HK-2 (cell line): ENCODE measurements around the gene TRAPPC1.
"Not testable (repeated sequence)": the region's sequence is repeated elsewhere in the genome, so short reads cannot be mapped to it uniquely, and the experiment has no call there.

Experiments used
- DNase-seq: peaks from one replicate; pipeline ENCODE4 v3.0.0-alpha.2; 2018; ENCODE audit not compliant: unreplicated experiment

TRAPPC1 gene, protein sequence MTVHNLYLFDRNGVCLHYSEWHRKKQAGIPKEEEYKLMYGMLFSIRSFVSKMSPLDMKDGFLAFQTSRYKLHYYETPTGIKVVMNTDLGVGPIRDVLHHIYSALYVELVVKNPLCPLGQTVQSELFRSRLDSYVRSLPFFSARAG

DNA sequence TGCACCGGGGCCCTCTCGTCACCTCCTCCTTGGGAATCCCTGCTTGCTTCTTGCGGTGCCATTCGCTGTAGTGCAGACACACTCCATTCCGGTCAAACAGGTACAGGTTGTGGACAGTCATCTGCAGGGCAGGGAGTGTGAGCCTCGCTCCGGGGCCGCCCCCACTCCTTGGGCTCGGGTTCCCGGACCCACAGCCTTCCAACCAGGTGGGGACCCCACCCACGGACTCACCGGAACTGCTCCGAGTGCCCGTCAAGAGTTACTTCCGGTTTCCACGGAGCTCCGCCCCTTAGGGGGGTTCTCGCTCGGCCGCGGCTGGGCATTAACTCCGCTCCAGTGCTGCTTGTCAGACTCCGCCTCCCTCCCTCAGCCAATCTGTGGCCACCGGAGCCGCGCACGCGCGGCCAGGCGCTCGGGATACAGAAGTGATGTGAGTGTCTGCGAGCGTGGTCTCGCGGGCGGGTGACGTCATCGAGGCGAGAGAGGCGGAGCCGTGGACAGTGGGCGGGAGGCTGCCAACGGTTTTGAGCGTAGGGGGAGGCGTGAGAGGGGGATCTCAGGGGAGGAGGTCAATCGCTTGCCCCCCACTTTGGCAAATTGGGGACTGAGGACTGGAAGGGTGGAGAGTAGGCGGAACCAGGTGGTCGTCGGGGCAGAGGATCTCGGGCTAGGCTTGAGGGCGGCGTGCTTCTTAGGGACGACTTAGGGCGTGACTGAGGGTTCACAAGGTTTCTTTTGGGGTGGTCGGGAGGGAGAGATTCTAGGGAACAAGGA lies at the start of gene TRAPPC1, which contains the start of gene CNTROB:
TSS of gene TRAPPC1 (minus strand) at position 238 of the 774 bp plus-strand sequence. CDS start at position 121, 117 bp downstream.
TSS of gene CNTROB (plus strand) at position 498 of the 774 bp plus-strand sequence. CDS start 874 bp downstream, outside the sequence.
- peak; percentile 100 for DNase-seq

DNA sequence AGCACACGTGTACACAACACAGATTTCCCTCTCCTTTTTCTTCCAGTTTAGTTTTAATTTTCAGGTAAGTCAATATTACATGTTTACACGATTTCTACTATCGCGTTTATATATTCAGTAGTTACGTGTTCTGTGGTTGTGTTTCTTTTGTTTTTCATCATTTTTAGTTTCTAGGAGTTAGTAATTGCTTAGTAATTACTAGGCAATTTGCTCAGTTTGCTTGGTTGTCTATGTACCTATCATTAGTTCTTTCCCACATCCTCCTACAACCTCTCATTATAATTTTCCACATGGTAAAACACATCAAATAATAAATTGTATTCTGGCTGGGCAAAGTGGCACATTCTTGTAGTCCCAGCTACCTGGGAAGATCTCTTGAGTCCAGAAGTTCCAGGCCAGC lies 46.1 kb upstream of the TRAPPC1 start:
- no peak for DNase-seq

DNA sequence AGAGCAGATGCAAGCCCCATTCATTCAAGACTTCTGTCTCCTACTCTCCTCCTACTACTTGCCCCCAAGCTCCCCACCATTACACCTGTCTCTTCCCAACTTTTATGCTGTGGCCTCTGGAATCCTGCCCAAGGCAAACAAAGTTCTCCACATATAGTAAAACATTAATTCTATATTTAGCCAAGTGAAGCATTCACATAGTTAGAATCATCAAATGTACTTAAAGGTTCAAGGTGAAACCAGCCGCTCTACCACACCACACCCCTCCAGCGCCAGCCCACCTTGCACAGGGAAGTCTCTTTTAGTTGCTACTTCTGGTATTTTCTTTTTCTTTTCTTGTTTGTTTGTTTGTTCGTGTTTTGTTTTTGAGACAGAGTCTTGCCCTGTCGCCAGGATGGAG lies 45.3 kb upstream of the TRAPPC1 start:
- DNase-seq: no peak

DNA sequence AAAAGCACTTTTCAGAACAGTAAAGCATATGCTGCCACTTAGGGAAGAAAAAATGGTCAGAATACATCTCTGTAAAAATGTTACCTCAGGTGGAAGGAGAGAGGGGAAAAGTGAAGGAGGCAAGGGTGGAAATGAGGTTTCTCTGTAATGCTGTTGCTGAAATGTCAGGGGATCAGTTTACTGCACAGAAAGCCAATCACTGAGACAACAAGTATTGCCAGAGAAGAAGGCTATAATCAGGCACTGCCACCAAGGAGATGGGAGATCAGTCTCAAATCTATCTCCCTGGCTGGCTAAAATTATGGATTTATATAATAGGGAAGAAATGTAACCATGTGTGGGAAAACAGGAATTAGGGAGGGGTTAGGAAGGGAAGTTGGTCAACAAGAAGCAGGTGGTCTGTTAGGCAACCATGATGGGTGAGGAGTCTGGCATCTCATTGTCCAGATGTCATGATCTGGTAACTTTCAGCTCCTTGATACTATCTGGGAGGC lies 42.9 kb upstream of the TRAPPC1 start:
- no peak for DNase-seq

DNA sequence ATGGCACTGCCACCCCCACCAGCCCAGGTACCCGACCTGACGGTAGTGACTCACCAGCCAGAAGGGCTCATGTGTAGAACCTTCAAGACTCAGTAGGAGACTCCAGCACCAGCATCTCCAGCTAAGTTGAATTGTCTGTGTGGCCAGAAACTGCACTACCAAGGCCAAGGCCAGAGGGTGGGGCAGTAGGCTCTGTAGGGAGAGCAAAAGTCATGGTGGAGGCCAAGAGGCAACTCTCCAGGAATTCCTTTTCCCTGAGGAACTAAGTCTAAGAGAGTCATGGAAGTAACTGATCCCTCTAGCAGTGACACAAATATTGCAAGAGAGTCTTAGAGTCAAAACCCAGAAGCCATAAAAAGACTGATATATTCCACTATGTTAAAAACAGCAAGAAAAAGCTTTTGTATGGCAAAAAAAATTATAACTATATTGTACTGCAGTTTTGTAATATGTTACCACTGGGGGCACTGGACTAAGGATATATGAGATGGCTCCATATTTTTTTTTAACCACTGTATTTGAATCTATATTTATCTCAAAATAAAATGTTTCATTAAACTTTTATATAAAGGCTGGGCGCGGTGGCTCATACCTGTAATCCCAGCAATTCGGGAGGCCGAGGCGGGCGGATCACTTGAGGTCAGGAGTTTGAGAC lies 40.5 kb upstream of the TRAPPC1 start:
- no peak for DNase-seq

DNA sequence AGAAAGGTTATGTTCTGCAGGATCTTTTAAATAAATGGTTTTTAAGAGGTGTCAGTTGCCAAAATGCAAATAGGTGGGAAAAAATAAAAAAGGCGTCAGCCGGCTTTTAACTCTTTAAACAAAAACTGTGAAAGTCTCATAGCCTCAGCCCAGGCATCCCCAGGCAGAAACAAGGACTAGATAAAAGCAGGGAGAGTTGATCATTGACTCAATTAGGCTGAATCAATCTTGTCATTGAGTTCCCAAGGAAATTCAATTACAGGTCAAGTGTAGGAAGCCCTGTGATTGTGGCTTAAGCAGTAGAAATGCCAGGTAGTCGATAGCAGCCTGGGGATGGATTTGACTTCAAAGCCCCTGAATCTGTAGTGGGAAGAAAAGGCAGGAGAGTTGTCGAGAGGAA lies 39.9 kb upstream of the TRAPPC1 start:
- no peak for DNase-seq

DNA sequence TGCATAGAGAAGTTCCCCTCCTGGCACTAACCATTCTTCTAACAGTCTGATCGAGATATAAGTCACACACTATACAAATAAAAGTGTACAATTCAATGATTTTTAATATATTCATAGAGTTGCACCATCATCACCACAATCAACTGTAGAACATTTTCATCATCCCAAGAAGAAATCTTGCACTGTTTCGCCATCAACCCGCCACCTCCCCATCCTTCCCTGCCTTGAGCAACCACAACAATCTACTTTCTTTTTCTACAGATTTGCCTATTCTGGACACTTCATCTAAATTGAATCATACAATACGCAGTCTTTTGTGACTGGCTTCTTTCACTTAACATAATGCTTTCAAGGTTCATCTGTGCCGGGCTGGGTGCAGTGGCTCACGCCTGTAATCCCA lies 37.7 kb upstream of the TRAPPC1 start:
- DNase-seq: no peak

DNA sequence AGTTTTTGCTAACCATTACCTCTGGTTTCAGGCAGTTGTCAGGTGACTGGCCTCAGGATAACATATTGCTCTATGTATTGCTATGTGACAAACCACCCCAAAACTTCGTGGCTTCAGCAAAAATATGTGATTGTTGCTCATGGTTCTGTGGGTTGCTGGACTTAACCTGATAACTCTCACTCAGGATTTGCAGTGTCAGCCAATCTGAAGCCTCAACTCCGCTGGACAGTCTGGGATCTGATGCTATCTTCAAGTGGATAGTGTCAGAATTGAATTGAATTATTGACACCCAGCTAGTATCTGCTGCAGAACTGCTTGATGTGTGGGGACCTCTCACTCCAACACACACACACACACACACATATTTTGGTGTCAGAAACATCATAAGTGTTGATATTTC lies 36.0 kb upstream of the TRAPPC1 start:
- DNase-seq: no peak

DNA sequence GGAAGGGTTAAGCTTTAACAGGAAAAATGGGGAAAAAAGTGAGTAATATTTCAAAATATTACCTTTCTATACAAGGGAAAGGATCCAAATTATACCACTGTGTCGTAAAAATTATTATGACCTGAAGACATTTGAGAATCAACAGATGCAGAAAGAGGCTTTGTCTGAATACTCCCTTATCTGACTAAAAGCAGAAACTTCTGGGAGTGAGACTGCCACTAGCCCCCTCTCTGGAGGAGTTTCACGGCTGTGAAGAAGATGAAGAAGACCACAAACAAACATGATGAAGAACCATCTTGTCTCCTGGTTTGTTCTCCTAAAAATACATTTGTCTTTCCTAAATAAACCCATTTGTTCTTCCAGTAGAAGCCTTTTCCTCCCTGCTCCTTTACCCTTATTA lies 29.7 kb upstream of the TRAPPC1 start:
- no peak for DNase-seq

DNA sequence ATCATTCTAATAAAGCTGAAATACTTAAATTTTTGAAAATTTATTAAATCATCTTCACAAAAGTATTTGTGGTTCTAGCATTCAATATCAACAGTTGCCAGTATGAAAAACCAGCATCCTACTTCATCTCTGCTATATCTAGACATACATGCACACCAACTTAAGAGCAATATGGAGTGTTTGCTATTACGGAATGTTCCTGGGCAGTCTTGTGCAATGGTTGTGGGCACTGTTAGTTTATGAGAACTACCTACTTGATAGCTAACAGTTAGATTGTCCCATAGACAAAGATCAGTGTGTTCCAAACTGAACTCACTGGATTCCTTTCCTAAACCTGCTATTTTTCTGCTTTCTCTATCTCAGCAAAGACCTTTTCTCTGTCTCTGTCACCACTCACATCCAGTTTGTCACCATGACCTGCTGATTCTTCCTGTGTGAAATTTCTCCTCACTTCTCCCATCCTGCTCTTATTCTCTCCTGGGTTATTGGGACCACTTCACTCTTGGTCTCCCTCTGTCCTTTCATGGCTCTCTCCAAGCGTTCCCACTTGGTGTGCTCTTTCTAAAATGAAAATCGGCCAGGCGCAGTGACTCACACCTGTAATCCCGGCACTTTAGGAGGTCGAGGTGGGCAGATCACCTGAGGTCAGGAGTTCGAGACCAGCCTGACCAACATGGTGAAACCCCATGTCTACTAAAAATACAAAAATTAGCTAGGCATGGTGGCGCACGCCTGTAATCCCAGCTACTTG lies 27.9 kb upstream of the TRAPPC1 start:
- DNase-seq: no peak

DNA sequence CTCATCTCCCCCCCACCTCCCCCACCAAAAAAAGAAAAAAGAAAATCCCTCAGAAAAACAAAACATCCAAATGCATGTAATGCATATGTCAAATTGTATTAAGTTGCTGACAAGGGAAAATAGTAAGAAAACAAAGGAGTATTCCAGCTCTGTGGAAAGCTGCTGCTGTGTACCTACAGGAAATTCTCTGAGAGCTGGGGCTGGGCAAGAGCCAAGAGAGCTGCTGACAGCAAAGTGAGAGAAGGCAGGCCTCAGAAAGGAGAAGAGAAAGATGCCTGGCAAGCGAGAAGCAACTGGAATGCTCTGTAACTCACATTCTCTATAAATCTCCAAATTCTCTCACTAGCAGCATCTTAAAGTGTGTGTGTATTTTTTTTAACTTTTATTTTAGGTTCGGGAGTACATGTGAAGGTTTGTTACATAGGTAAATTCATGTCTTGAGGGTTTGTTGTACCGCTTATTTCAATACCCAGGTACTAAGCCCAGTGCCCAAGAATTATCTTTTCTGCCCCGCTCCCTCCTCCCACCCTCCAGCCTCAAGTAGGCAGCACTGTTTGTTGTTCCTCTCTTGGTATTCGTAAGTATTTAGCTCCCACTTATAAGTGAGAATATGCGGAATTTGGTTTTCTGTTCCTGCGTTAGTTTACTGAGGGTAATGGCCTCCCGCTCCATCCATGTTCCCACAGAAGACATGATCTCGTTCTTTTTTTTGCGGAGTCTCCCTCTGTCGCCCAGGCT lies 24.7 kb upstream of the TRAPPC1 start:
- no peak for DNase-seq

DNA sequence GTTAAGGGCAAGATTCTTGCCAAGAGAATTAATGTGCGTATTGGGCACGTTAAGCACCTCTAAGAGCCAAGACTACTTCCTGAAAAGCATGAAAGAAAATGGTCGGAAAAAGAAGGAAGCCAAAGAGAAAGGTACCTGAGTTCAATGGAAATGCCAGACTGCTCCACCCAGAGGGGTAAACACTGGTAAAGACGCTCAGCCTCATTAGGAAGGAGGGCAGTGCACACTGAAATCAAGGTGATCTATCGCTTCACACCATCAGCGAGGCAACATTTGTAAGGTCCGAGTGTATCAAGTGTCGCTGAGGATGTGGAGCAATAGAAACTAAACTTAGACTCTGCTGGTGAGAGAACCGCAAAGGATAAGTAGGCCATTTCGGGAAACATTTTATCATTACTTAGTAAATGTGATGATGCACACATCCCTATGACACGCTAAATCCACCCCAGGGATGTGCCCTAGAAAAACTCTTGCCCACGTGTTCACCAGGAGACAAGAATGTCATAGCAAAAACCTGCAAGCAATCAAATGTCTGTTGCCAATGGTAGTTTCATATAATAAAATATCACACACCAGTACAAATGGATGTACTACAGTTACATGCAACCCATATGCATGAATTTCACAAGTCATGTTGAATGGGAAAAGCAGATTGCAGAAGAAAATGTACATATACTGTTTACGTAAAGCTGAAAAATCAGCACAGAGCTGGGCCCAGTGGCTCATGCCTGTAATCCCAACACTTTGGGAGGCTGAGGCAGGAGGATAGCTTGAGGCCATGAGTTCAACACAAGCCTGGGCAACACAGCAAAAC lies 23.9 kb upstream of the TRAPPC1 start:
- no peak for DNase-seq

DNA sequence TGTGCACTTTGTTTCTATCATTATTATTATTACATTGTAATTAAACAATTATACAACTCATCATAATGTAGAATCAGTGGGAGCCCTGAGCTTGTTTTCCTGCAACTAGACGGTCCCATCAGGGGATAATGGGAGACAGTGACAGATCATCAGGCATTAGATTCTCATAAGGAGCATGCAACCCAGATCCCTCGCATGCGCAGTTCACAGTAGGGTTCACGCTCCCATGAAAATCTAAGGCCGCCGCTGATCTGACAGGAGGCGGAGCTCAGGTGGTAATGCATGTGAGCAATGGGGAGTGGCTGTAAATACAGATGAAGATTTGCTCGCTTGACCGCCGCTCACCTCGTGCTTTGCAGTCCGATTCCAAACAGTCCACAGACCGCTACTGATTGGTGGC lies 21.5 kb upstream of the TRAPPC1 start:
- not testable (repeated sequence) for DNase-seq

DNA sequence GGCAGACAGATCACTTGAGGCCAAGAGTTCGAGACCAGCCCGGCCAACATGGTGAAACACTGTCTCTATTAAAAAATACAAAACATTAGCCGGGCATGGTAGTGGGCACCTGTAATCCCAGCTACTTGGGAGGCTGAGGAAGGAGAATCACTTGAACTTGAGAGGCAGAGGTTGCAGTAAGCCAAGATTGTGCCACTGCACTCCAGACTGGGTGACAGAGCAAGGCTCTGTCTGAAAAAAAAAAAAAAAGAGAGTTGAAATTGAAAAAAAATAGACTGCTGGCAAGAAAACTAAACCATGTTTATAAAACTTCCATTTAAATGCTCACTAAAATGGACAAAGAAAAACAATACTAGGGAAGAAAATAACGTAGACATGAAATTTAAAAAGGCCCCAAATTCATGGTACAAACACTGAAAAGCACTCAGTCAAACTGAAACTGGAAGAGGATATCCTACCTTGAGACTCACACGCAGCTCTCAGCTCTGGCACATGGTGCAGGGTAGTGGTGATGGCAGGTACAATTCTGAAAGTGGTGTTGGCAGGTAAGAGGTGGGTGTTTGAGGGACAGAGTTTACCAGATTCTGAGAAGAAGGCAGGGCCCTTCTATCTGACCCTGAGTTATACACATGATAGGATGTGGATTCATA lies 19.5 kb upstream of the TRAPPC1 start:
- no peak for DNase-seq

DNA sequence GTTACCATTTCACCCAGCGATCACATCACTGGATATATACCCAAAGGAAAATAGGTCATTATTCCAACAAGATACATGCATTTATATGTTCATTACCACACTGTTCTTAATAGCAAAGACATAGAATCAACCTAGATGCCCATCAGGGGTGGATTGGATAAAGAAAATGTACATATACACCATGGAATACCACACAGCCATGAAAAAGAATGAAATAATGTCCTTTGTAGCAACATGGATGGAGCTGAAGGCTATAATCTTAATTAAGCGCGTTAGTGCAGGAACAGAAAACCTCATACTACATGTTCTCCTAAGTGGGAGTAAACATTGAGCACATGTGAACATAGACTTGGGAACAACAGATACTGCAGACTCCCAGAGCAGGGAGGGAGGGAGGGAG lies 18.8 kb upstream of the TRAPPC1 start:
- DNase-seq: no peak

DNA sequence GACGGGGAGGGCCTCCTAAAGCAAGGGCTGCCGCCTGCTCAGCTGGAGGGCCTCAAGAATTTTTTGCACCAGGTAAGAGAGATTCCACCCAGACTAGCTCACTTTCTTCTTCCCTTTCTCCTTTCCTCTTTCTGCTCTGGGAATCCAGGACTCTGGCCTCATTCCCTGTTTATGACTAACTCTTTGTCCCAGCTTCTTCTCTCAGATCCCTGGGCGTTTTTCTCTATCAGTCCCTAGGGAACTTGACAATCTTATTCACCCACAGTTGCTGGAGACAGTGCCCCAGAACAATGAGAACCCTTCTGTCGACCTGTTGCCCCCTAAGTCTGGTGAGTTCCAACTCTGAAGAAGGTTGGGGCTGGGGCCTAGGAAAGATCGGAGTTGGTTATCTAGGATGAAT lies 15.9 kb upstream of the TRAPPC1 start:
- DNase-seq: no peak

DNA sequence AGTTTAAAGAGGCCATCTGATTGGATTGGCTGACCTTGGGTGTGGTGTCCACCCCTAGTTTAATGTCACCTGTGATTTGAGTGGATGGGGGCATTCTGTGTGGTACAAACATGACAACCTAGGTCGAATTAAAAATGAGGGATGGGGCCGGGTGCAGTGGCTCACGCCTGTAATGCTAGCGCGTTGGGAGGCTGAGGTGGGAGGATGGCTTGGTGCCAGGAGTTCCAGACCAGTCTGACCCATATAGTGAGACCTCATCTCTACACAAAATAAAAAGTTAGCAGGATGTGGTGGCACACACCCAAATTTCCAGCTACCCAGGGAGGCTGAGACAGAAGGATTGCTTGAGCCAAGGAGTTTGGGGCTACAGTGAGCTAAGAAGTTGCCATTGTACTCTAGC lies 14.7 kb upstream of the TRAPPC1 start:
- no peak for DNase-seq

DNA sequence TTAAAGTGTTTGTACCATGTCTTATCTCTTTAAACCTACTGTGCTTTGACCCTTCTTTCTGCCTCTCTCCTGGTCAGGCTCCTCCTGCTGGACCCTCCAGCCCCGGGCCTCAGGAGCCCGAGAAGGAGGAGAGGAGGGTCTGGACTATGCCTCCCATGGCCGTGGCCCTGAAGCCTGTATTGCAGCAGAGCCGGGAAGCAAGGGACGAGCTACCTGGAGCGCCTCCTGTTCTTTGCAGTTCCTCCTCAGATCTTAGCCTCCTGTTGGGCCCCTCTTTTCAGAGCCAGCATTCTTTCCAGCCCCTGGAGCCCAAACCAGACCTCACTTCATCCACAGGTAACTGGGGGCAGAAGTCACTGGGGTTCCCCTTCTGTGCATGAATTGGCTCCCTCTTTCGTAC lies 13.9 kb upstream of the TRAPPC1 start:
- no peak for DNase-seq

DNA sequence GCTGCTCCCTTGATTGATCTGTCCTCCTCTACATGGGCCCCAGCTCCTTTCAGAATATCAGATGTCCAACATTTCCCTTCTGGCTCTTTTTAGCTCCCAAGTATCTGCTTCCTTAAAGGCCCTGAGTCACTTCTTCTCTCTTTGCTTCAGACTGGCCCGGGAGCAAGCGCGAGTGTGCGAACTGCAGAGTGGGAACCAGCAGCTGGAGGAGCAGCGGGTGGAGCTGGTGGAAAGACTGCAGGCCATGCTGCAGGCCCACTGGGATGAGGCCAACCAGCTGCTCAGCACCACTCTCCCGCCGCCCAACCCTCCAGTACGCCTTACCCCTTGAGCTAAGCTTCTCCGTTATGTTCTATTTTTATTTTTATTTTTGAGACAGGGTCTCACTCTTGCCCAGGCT lies 12.6 kb upstream of the TRAPPC1 start:
- no peak for DNase-seq

DNA sequence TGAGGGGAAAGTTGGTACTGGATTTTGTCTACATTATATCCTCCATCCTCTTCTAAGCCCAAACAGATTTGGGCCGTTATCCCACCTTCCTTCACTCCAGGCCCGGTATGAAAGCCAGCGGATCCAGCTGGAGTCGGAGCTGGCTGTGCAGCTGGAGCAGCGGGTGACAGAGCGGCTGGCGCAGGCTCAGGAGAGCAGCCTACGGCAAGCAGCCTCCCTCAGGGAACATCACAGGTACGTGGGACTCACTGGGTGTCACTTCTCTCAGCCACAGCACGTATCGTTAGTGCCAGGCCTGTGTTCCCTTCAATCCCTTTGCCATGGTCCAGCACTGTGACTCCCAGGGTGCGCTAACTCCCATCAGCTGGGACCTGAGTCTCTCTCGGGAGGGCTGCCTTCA lies 11.5 kb upstream of the TRAPPC1 start:
- DNase-seq: no peak
